Hepatocyte (in vitro differentiated cells): ENCODE measurements around the gene IL4I1. TPM values are rescaled to one million over a fixed set of nuclear protein-coding genes. Genes with fewer than 3 reads are reported as not detected.

Source experiments
- DNase-seq: peaks from one replicate; pipeline ENCODE4 v3.0.0-alpha.2; 2016; ENCODE audit warnings: low spot score
- H2AFZ ChIP-seq: fragments of 200-600 bp; sonication (generic); 2 replicates; pipeline ENCODE4 v1.6.0; 2016; ENCODE audit warnings: antibody characterized with exemption, mild to moderate bottlenecking
- H3K27ac ChIP-seq: fragments of 200-600 bp; sonication (generic); 2 replicates; pipeline ENCODE4 v1.5.1; 2016; ENCODE audit warnings: mild to moderate bottlenecking
- H3K27me3 ChIP-seq: fragments of 200-600 bp; sonication (generic); 2 replicates; pipeline ENCODE4 v1.6.1; 2016
- H3K36me3 ChIP-seq: fragments of 200-600 bp; sonication (generic); replicated peaks from 2 replicates; pipeline ENCODE4 v1.5.1; 2016; ENCODE audit warnings: low read depth; ENCODE audit not compliant: insufficient read depth
- H3K4me1 ChIP-seq: fragments of 200-600 bp; sonication (generic); 2 replicates; pipeline ENCODE4 v1.5.1; 2016; ENCODE audit warnings: mild to moderate bottlenecking, moderate library complexity; ENCODE audit not compliant: insufficient read depth
- H3K4me2 ChIP-seq: fragments of 200-600 bp; sonication (generic); 2 replicates; pipeline ENCODE4 v1.6.0; 2016
- H3K4me3 ChIP-seq: fragments of 200-600 bp; sonication (generic); 2 replicates; pipeline ENCODE4 v1.5.1; 2016; ENCODE audit warnings: mild to moderate bottlenecking
- H3K79me2 ChIP-seq: fragments of 200-600 bp; sonication (generic); 2 replicates; pipeline ENCODE4 v1.6.0; 2017; ENCODE audit warnings: mild to moderate bottlenecking
- H3K9me2 ChIP-seq: fragments of 200-600 bp; sonication (generic); replicated peaks from 2 replicates; pipeline ENCODE4 v1.6.0; 2017; ENCODE audit warnings: mild to moderate bottlenecking; ENCODE audit not compliant: insufficient read depth
- H3K9me3 ChIP-seq: fragments of 200-600 bp; sonication (generic); 2 replicates; pipeline ENCODE4 v1.5.1; 2016; ENCODE audit warnings: low read depth, mild to moderate bottlenecking
- H4K20me1 ChIP-seq: fragments of 200-600 bp; sonication (generic); 2 replicates; pipeline ENCODE4 v1.6.0; 2016; ENCODE audit warnings: mild to moderate bottlenecking; ENCODE audit not compliant: insufficient read depth, poor library complexity, severe bottlenecking
- CTCF ChIP-seq: fragments of 200-600 bp; sonication (generic); IDR thresholded peaks from 2 replicates; pipeline ENCODE4 v1.5.1; 2016; ENCODE audit warnings: antibody characterized with exemption, mild to moderate bottlenecking; ENCODE audit not compliant: poor library complexity
- EZH2 ChIP-seq: fragments of 200-600 bp; sonication (generic); IDR thresholded peaks from 2 replicates; pipeline ENCODE4 v1.6.1; 2016; ENCODE audit warnings: antibody characterized with exemption, mild to moderate bottlenecking, borderline replicate concordance
- EZH2phosphoT487 ChIP-seq: fragments of 200-600 bp; sonication (generic); IDR thresholded peaks from one replicate; pipeline ENCODE4 v1.6.1; 2018; ENCODE audit warnings: antibody characterized with exemption, mild to moderate bottlenecking, low read depth, moderate library complexity; ENCODE audit not compliant: unreplicated experiment, severe bottlenecking
- WGBS: methylation state at CpG from one replicate; pipeline ENCODE4 v1.1.6; 2016; ENCODE audit warnings: low lambda C conversion rate; ENCODE audit errors: missing lambda C conversion rate; 5-methylcytosine and 5-hydroxymethylcytosine counted together
- polyA plus RNA-seq: library from polyadenylated mRNA; unstranded; fragments of >200 nt; fragmentation: Nextera tagmentation; extraction: Ambion mirVana; gene quantifications from 2 replicates; pipeline ENCODE4 v1.2.1, GENCODE V29; 2016
- total RNA-seq: library from RNA; depleted of rRNA; stranded (reverse); fragments of >200 nt; gene quantifications from 2 replicates; pipeline ENCODE4 v1.2.3, GENCODE V29; 2014

IL4I1 gene
- total and polyA plus RNA-seq, 2 experiments from 2014 or later = 0.33 to 0.60 TPM

- no peaks in the 10 kb centered on the region for H3K36me3 ChIP-seq
- H4K20me1 ChIP-seq = peaks cover 10% of the 10 kb centered on the region
- H3K9me2 ChIP-seq = no peaks in the 10 kb centered on the region
- no peak overlapping the region for H3K4me2 ChIP-seq
- no peak for DNase-seq
- no peak overlapping the region for H3K4me3 ChIP-seq
- peaks cover 18% of the 10 kb centered on the region for H3K4me1 ChIP-seq
- no peaks in the 10 kb centered on the region for H3K27me3 ChIP-seq
- no peak for TF ChIP-seq CTCF
- H3K27ac ChIP-seq = no peak overlapping the region
- no peak overlapping the region for H2AFZ ChIP-seq
- no peaks in the 10 kb centered on the region for H3K9me3 ChIP-seq
- 94% methylated on average over 24 of the region's 24 CpGs for WGBS
- H3K79me2 ChIP-seq = peaks cover 28% of the 10 kb centered on the region
Observed at GRCh38 chr19:49863254-49863934, 33.3 kb downstream of the IL4I1 start.

- Histone ChIP-seq H3K27me3 (no peaks in the 10 kb centered on the region), H3K4me3 (no peak overlapping the region), H3K4me2 (no peak overlapping the region), H3K9me2 (no peaks in the 10 kb centered on the region), H3K27ac (no peak overlapping the region), H3K9me3 (no peaks in the 10 kb centered on the region), H3K4me1 (peaks cover 13% of the 10 kb centered on the region), H4K20me1 (peaks cover 13% of the 10 kb centered on the region), H3K79me2 (peaks cover 28% of the 10 kb centered on the region), H3K36me3 (no peaks in the 10 kb centered on the region), H2AFZ (no peak overlapping the region)
- 87% methylated on average over 29 of the region's 49 CpGs for WGBS
- DNase-seq = no peak
- TF ChIP-seq EZH2phosphoT487 = no peak
- peak; percentile 20 for TF ChIP-seq CTCF
- no peak for TF ChIP-seq EZH2
Observed at GRCh38 chr19:49862391-49863253, 34.1 kb downstream of the IL4I1 start.

DNA sequence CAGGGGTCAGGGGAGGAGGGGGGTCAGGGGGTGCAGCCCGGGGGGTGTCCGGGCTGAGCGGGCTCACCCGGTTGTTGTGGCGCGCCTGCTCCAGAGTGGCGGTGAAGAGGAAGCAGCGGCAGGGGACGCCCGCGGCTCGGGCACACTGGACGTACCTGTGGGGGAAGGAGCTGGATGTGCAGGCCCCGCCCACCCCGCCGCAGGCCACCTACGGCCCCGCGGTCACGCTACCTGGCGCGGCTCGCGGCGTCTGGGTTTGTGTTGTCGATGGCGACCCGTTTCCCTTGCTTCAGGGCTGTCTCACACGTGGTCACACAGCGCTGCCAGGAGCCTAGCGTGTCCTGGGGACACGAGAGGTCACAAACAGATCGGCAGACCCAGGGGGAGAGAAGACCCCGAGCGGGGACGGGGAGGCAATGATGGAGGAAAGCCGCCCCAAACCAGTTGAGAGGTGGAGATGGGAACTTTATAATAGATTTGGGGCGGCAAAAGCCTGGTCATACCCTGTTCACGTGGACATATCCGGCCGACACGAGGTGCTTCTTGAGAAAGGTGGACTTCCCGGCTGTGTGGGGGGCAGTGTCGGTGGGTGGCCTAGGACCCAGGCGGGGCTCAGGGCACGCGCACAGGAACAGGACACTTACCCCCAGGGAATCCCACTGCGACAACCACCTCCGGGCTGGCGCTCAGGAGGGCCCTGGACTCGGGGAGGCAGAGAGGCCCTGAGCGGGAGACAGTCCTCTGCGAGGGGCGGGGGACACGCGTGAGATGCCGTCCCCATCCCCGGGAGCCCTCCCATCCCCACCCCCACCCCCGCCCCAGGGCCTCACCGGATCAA, 34.9 kb downstream of the IL4I1 start:
- peak overlapping the region; percentile 58 for H3K27ac ChIP-seq
- H3K4me1 ChIP-seq = peaks cover 13% of the 10 kb centered on the region
- 92% methylated on average over 38 of the region's 60 CpGs for WGBS
- H3K79me2 ChIP-seq = peaks cover 28% of the 10 kb centered on the region
- TF ChIP-seq CTCF (no peak), EZH2phosphoT487 (no peak), EZH2 (no peak)
- H3K9me3 ChIP-seq = no peaks in the 10 kb centered on the region
- H2AFZ ChIP-seq = no peak overlapping the region
- DNase-seq = no peak
- no peaks in the 10 kb centered on the region for H3K9me2 ChIP-seq
- H3K27me3 ChIP-seq = no peaks in the 10 kb centered on the region
- H4K20me1 ChIP-seq = peaks cover 21% of the 10 kb centered on the region
- H3K4me2 ChIP-seq = no peak overlapping the region
- H3K4me3 ChIP-seq = no peak overlapping the region
- H3K36me3 ChIP-seq = no peaks in the 10 kb centered on the region
